K562 (cell line): Measurements from ENCODE around the gene SYVN1. TPM values are rescaled to one million over a fixed set of nuclear protein-coding genes. Genes with fewer than 3 reads are reported as not detected.

Source experiments
- FOXK1 ChIP-seq: sonication (generic); formaldehyde crosslinking; IDR thresholded peaks from 2 replicates; pipeline ENCODE4 v1.8.0; 2022; ENCODE audit warnings: missing genetic modification reagents, mild to moderate bottlenecking, borderline replicate concordance
- ILF3 ChIP-seq: fragments of 450-650 bp; IDR thresholded peaks from 2 replicates; pipeline ENCODE4 v1.6.1; 2018; ENCODE audit warnings: antibody characterized with exemption, mild to moderate bottlenecking, moderate library complexity, borderline replicate concordance
- RBBP5 ChIP-seq: fragments of 200-600 bp; sonication (generic); IDR thresholded peaks from 2 replicates; pipeline ENCODE4 v1.6.1; 2012; ENCODE audit warnings: borderline replicate concordance, mild to moderate bottlenecking, low read length, control low read depth, inconsistent platforms; ENCODE audit not compliant: insufficient read depth, poor library complexity, severe bottlenecking
- SAFB ChIP-seq: fragments of 200-400 bp; formaldehyde crosslinking; IDR thresholded peaks from 2 replicates; pipeline ENCODE4 v1.6.1; 2017; ENCODE audit warnings: low read depth, low read length, borderline replicate concordance
- TARDBP ChIP-seq: fragments of 450-650 bp; IDR thresholded peaks from 2 replicates; pipeline ENCODE4 v1.6.1; 2016
- ZBED1 ChIP-seq: IDR thresholded peaks from 2 replicates; pipeline ENCODE4 v1.6.1; 2014
- ZBTB8A ChIP-seq: fragments of 450-650 bp; IDR thresholded peaks from 2 replicates; pipeline ENCODE4 v1.6.1; 2018; ENCODE audit warnings: mild to moderate bottlenecking, moderate library complexity; ENCODE audit not compliant: partially characterized antibody
- ZFX ChIP-seq: sonication (generic); formaldehyde crosslinking; IDR thresholded peaks from 2 replicates; pipeline ENCODE4 v1.8.0; 2022; ENCODE audit warnings: mild to moderate bottlenecking, missing genetic modification reagents, moderate library complexity
- ZKSCAN1 ChIP-seq: fragments of 150-350 bp; IDR thresholded peaks from 2 replicates; pipeline ENCODE4 v1.6.1; 2016; ENCODE audit warnings: low read depth, low read length
- ZMIZ1 ChIP-seq, 2 experiments: fragments of 150-350 bp in 1 of 2; IDR thresholded peaks; 2 replicates each; pipeline ENCODE4 v1.6.1; 2012 to 2016; ENCODE audit warnings: low read depth in 2 of 2, low read length in 2 of 2, mild to moderate bottlenecking in 1 of 2, moderate library complexity in 1 of 2
- polyA plus RNA-seq, 8 experiments: library from polyadenylated mRNA; depleted of rRNA in 4 of 8; stranded (reverse) in 5 of 8; unstranded in 3 of 8; fragments of >200 nt; fragmentation: Nextera tagmentation in 2 of 8; fragmentation: Illumina TruSeq in 1 of 8; extraction: Ambion mirVana in 2 of 8; extraction: Trizol in 1 of 8; gene quantifications; 2 replicates each; pipeline versions ENCODE4 v1.2.1 to v1.2.3, GENCODE V29; 2011 to 2014; ENCODE audit warnings: inconsistent platforms in 1 of 8, missing spikeins in 1 of 8
- total RNA-seq, 7 experiments: library from RNA; depleted of rRNA in 6 of 7; stranded (reverse); fragments of >200 nt in 6 of 7; fragmentation: Illumina TruSeq in 2 of 7; extraction: Trizol in 2 of 7; gene quantifications; 2 replicates each; pipeline versions ENCODE4 v1.2.1 to v1.2.3, GENCODE V29; 2011 to 2021; ENCODE audit warnings: low replicate concordance in 1 of 7
- TF ChIP-seq, protein P1 (sequence below): fragments of 450-650 bp; formaldehyde crosslinking; IDR thresholded peaks from 2 replicates; pipeline ENCODE4 v1.4.0; 2022; ENCODE audit warnings: missing genetic modification characterization
- TF ChIP-seq, protein P2 (sequence below): fragments of 250-450 bp; sonication (Bioruptor Pico); IDR thresholded peaks from 2 replicates; pipeline ENCODE4 v1.6.1; 2021; ENCODE audit warnings: mild to moderate bottlenecking
- TF ChIP-seq, protein P3 (sequence below), 2 experiments: fragments of 250-450 bp in 1 of 2; fragments of 450-650 bp in 1 of 2; sonication (Bioruptor Pico) in 1 of 2; IDR thresholded peaks; 2 replicates each; pipeline versions ENCODE4 v1.6.1 to v1.8.0; 2016 to 2021; ENCODE audit warnings: mild to moderate bottlenecking in 2 of 2, moderate library complexity in 2 of 2, missing compliant biosample characterization in 1 of 2, missing genetic modification characterization in 1 of 2
- TF ChIP-seq, protein P4 (sequence below): fragments of 450-650 bp; IDR thresholded peaks from one replicate; pipeline ENCODE4 v1.6.1; 2018; ENCODE audit warnings: mild to moderate bottlenecking, moderate library complexity; ENCODE audit not compliant: partially characterized antibody
- TF ChIP-seq, protein P5 (sequence below): sonication (generic); formaldehyde crosslinking; IDR thresholded peaks from 2 replicates; pipeline ENCODE4 v1.8.0; 2022; ENCODE audit warnings: mild to moderate bottlenecking, low read depth, missing genetic modification reagents

The SYVN1 gene
- total and polyA plus RNA-seq, 9 of the 15 experiments (the other 6 are each of a cell fraction or from before 2014, with no cell fraction given) = 0.41 to 47.4 (median 9.9) TPM

DNA sequence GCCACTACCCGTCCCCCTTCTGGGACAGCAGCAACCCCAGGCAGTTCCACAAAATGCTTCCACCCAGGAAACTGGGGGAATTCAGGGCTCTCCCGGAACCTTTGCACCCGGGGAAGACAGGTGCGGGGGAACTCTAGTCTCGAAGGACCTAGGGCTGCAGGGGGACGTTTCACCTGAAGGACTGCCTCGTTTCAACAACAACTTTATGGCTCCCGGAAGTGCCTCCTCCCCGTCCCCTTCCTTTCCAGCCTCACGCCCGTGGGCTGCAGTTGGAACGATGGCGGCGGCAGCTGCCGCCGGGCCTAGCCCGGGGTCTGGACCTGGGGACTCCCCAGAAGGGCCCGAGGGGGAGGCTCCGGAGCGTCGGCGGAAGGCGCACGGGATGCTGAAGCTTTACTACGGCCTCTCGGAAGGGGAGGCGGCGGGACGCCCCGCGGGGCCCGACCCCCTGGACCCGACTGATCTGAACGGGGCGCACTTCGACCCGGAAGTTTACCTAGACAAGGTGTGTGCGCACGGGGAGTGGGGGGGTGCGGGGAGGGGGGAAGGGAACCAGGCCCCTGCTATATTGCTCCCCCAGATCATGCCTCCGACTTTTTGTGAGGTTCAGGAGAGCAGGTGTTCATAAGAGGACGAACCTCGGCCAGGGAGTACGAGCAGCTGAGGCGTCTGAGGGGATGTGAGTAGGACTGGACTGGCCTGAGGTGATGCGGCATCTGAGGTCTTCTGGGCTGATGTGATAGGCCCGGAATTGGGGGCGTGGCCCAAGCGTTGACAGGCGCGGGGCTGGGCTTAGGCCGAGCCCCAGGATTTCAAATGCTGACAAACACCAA, 38.1 kb downstream of the SYVN1 start, which contains the start of gene VPS51 (continued):
- TF ChIP-seq, protein P1, sequence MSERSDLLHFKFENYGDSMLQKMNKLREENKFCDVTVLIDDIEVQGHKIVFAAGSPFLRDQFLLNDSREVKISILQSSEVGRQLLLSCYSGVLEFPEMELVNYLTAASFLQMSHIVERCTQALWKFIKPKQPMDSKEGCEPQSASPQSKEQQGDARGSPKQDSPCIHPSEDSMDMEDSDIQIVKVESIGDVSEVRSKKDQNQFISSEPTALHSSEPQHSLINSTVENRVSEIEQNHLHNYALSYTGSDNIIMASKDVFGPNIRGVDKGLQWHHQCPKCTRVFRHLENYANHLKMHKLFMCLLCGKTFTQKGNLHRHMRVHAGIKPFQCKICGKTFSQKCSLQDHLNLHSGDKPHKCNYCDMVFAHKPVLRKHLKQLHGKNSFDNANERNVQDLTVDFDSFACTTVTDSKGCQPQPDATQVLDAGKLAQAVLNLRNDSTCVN = peak; percentile 63; the same call in 1 of the 2 replicates
- TF ChIP-seq RBBP5 (peak; percentile 95), FOXK1 (no peak), ZKSCAN1 (peak; percentile 98), ZMIZ1 (IDR thresholded peaks at IDR 0.05; ENCODE audit: low read depth in 2 of 2, low read length in 2 of 2) (peak in 1 of 2 experiments; percentile 84; a peak in 2 of 4 replicates), TARDBP (peak; percentile 77), ILF3 (no peak), SAFB (no peak), ZFX (peak; percentile 90), ZBED1 (no peak), ZBTB8A (no peak)
- TF ChIP-seq, protein P2, sequence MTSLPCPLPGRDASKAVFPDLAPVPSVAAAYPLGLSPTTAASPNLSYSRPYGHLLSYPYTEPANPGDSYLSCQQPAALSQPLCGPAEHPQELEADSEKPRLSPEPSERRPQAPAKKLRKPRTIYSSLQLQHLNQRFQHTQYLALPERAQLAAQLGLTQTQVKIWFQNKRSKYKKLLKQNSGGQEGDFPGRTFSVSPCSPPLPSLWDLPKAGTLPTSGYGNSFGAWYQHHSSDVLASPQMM = no peak
- TF ChIP-seq, protein P3, sequence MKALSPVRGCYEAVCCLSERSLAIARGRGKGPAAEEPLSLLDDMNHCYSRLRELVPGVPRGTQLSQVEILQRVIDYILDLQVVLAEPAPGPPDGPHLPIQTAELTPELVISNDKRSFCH (CRISPR knock-in tag; IDR thresholded peaks at IDR 0.05) = no peak
- TF ChIP-seq, protein P3 (tag; IDR thresholded peaks at IDR 0.05) = peak; percentile 89
- TF ChIP-seq, protein P4, sequence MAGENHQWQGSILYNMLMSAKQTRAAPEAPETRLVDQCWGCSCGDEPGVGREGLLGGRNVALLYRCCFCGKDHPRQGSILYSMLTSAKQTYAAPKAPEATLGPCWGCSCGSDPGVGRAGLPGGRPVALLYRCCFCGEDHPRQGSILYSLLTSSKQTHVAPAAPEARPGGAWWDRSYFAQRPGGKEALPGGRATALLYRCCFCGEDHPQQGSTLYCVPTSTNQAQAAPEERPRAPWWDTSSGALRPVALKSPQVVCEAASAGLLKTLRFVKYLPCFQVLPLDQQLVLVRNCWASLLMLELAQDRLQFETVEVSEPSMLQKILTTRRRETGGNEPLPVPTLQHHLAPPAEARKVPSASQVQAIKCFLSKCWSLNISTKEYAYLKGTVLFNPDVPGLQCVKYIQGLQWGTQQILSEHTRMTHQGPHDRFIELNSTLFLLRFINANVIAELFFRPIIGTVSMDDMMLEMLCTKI = no peak
- TF ChIP-seq, protein P5, sequence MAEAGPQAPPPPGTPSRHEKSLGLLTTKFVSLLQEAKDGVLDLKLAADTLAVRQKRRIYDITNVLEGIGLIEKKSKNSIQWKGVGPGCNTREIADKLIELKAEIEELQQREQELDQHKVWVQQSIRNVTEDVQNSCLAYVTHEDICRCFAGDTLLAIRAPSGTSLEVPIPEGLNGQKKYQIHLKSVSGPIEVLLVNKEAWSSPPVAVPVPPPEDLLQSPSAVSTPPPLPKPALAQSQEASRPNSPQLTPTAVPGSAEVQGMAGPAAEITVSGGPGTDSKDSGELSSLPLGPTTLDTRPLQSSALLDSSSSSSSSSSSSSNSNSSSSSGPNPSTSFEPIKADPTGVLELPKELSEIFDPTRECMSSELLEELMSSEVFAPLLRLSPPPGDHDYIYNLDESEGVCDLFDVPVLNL (CRISPR knock-in tag) = peak; percentile 55; the same call in 1 of the 2 replicates
